ENCODE results near the gene RSPO3. TPM values are rescaled to one million over a fixed set of nuclear protein-coding genes. Genes with fewer than 3 reads are reported as not detected.

The RSPO3 gene
- total RNA-seq, 1 experiment from 2014 or later = not detected

GRCh38 chr6:127164036-127164435, 45.6 kb downstream of the RSPO3 start (continued):
- TF ChIP-seq ZBTB33 (IDR thresholded peaks at IDR 0.05; ENCODE audit: extremely low read depth, insufficient replicate concordance, low read length) (no peak), FOSL1 (IDR thresholded peaks at IDR 0.05; ENCODE audit: low read depth) (no peak), CEBPB (IDR thresholded peaks at IDR 0.05; ENCODE audit: low read depth) (no peak), EZH2phosphoT487 (IDR thresholded peaks at IDR 0.05; ENCODE audit: borderline replicate concordance) (no peak)

- H3K4me3 ChIP-seq (replicated peaks in 1 of 2; ENCODE audit: low read depth in 1 of 2, low read length in 2 of 2) = no peak overlapping the region
- POLR2A ChIA-PET = no interaction called here
- DNase-seq (ENCODE audit: low read depth, low spot score) (no peak), ATAC-seq (no peak)
- CTCF ChIA-PET = interaction anchor here (2.3 kb wide), 1 partner anchor 22 kb away, joined by 8 read pairs; no protein-coding TSS in a partner anchor
- intact Hi-C loops (cut with micrococcal nuclease) = no loop called here
- no peaks in the 10 kb centered on the region for H3K9me3 ChIP-seq (ENCODE audit: control insufficient read depth in 1 of 2, insufficient read depth in 1 of 2, low read depth in 1 of 2, low read length in 2 of 2)
- no peak overlapping the region for H2AFZ ChIP-seq (ENCODE audit: low read depth, low read length, poor library complexity, severe bottlenecking)
- peaks cover 26% of the 10 kb centered on the region for H3K27me3 ChIP-seq (ENCODE audit: insufficient read depth, low read length)
- TF ChIP-seq ZBTB33 (IDR thresholded peaks at IDR 0.05; ENCODE audit: extremely low read depth, insufficient replicate concordance, low read length) (no peak), EGR1 (IDR thresholded peaks at IDR 0.05; ENCODE audit: low read depth) (no peak)
- H3K4me1 ChIP-seq (ENCODE audit: control insufficient read depth in 1 of 2, insufficient read depth in 2 of 2, low read length in 2 of 2) = no peaks in the 10 kb centered on the region
- no TSS peak for BruUV-seq (replicated peaks)
- H3K27ac ChIP-seq (ENCODE audit: low read depth, low read length) = no peak overlapping the region
- no peak overlapping the region for H3K9ac ChIP-seq (ENCODE audit: low read length)
- no peaks in the 10 kb centered on the region for H3K79me2 ChIP-seq (ENCODE audit: insufficient read depth, low read length)
- H4K20me1 ChIP-seq (ENCODE audit: insufficient read depth) = no peaks in the 10 kb centered on the region
- no peaks in the 10 kb centered on the region for H3K36me3 ChIP-seq (ENCODE audit: control insufficient read depth in 1 of 2, insufficient read depth in 2 of 2, low read length in 2 of 2)
- no peaks in the 10 kb centered on the region for H3K9me2 ChIP-seq (ENCODE audit: insufficient read depth)
- H3K4me2 ChIP-seq (ENCODE audit: low read length) = no peak overlapping the region
- RAD21 ChIA-PET (ENCODE audit: low non-redundant PET in 1 of 2, low total read pairs in 2 of 2, uncharacterized antibody in 2 of 2, unreplicated experiment in 2 of 2) = no interaction called here
These were observed 46.1 kb downstream of the RSPO3 start for GRCh38 chr6:127164565-127164964.
